WTC11 (cell line): Measurements from ENCODE around the gene ARHGEF39. TPM values are rescaled to one million over a fixed set of nuclear protein-coding genes. Genes with fewer than 3 reads are reported as not detected.

Source experiments
- ATAC-seq: fragments of 200-7000 bp; cut with Tn5 transposase; 2 replicates; pipeline ENCODE4 v1.10.0; 2021; ENCODE audit warnings: mild to moderate bottlenecking, moderate library complexity
- CTCF ChIA-PET: fragments of 300-600 bp; sonication (Branson Sonifier 250); formaldehyde crosslinking; loops from one replicate; lab custom pipeline; 2021; ENCODE audit warnings: antibody characterized with exemption; lab: Charles Lee
- POLR2A ChIA-PET: fragments of 350-600 bp; sonication (Branson Sonifier 250); formaldehyde crosslinking; loops from one replicate; lab custom pipeline; 2021; ENCODE audit warnings: antibody characterized with exemption; lab: Charles Lee
- DNase-seq: peaks from one replicate; pipeline ENCODE4 v3.0.0; 2021; ENCODE audit warnings: low spot score
- H3K27ac Mint-ChIP-seq: 2 replicates; pipeline ENCODE4 v1.8.0; 2021; ENCODE audit warnings: mixed read lengths
- H3K27me3 Mint-ChIP-seq: 2 replicates; pipeline ENCODE4 v1.8.0; 2021; ENCODE audit warnings: low read depth, mild to moderate bottlenecking, moderate library complexity, mixed read lengths
- H3K36me3 Mint-ChIP-seq: 2 replicates; pipeline ENCODE4 v1.8.0; 2021; ENCODE audit warnings: mixed read lengths
- H3K4me1 Mint-ChIP-seq: 2 replicates; pipeline ENCODE4 v1.8.0; 2022; ENCODE audit warnings: mixed read lengths
- H3K4me3 Mint-ChIP-seq: 2 replicates; pipeline ENCODE4 v1.8.0; 2021; ENCODE audit warnings: mild to moderate bottlenecking, moderate library complexity, mixed read lengths
- H3K9me3 Mint-ChIP-seq: 2 replicates; pipeline ENCODE4 v1.8.0; 2021; ENCODE audit warnings: mixed read lengths
- AFF4 ChIP-seq: sonication (generic); formaldehyde crosslinking; IDR thresholded peaks from 2 replicates; pipeline ENCODE4 v1.8.1; 2023; ENCODE audit warnings: mild to moderate bottlenecking, missing genetic modification reagents, borderline replicate concordance
- ERG ChIP-seq: fragments of 250-450 bp; sonication (Bioruptor Pico); IDR thresholded peaks from 2 replicates; pipeline ENCODE4 v1.8.0; 2021; ENCODE audit warnings: mild to moderate bottlenecking
- IRF1 ChIP-seq: sonication (generic); formaldehyde crosslinking; IDR thresholded peaks from 2 replicates; pipeline ENCODE4 v1.8.0; 2023; ENCODE audit warnings: missing genetic modification reagents
- MLX ChIP-seq: sonication (generic); formaldehyde crosslinking; IDR thresholded peaks from 2 replicates; pipeline ENCODE4 v1.8.1; 2023; ENCODE audit warnings: mild to moderate bottlenecking, missing genetic modification reagents, moderate library complexity
- NFATC4 ChIP-seq: fragments of 250-450 bp; sonication (Bioruptor Pico); IDR thresholded peaks from 2 replicates; pipeline ENCODE4 v1.9.0; 2021; ENCODE audit warnings: mild to moderate bottlenecking
- NR1H2 ChIP-seq: sonication (generic); formaldehyde crosslinking; IDR thresholded peaks from 2 replicates; pipeline ENCODE4 v1.9.0; 2021; ENCODE audit warnings: mild to moderate bottlenecking, moderate library complexity, missing genetic modification reagents
- NR2C2 ChIP-seq: sonication (generic); formaldehyde crosslinking; IDR thresholded peaks from 2 replicates; pipeline ENCODE4 v1.8.0; 2022; ENCODE audit warnings: mild to moderate bottlenecking, missing genetic modification reagents
- OVOL2 ChIP-seq: fragments of 250-450 bp; sonication (Bioruptor Pico); IDR thresholded peaks from 2 replicates; pipeline ENCODE4 v1.9.0; 2021; ENCODE audit warnings: mild to moderate bottlenecking, borderline replicate concordance
- RELA ChIP-seq: sonication (generic); formaldehyde crosslinking; IDR thresholded peaks from 2 replicates; pipeline ENCODE4 v1.8.1; 2022; ENCODE audit warnings: missing genetic modification reagents, mild to moderate bottlenecking, borderline replicate concordance
- SMAD3 ChIP-seq: sonication (generic); formaldehyde crosslinking; IDR thresholded peaks from 2 replicates; pipeline ENCODE4 v1.8.0; 2022; ENCODE audit warnings: missing genetic modification reagents, mild to moderate bottlenecking, borderline replicate concordance
- SP1 ChIP-seq: sonication (generic); formaldehyde crosslinking; conservative IDR thresholded peaks from 2 replicates; pipeline ENCODE4 v1.8.1; 2022; ENCODE audit warnings: missing genetic modification reagents
- TEAD1 ChIP-seq: sonication (generic); formaldehyde crosslinking; IDR thresholded peaks from 2 replicates; pipeline ENCODE4 v1.8.0; 2022; ENCODE audit warnings: mild to moderate bottlenecking, missing genetic modification reagents
- TP53 ChIP-seq: sonication (generic); formaldehyde crosslinking; IDR thresholded peaks from 2 replicates; pipeline ENCODE4 v1.8.1; 2023; ENCODE audit warnings: mild to moderate bottlenecking, missing genetic modification reagents
- ZNF138 ChIP-seq: sonication (generic); formaldehyde crosslinking; conservative IDR thresholded peaks from 2 replicates; pipeline ENCODE4 v1.8.1; 2022; ENCODE audit warnings: mild to moderate bottlenecking, moderate library complexity, missing genetic modification reagents
- ZNF219 ChIP-seq: sonication (generic); formaldehyde crosslinking; IDR thresholded peaks from 2 replicates; pipeline ENCODE4 v1.8.0; 2023; ENCODE audit warnings: missing genetic modification reagents, mild to moderate bottlenecking, borderline replicate concordance
- ZNF263 ChIP-seq: sonication (generic); formaldehyde crosslinking; IDR thresholded peaks from 2 replicates; pipeline ENCODE4 v1.8.1; 2022; ENCODE audit warnings: low read depth, mild to moderate bottlenecking, moderate library complexity, missing genetic modification reagents
- total RNA-seq: library from RNA; stranded (reverse); gene quantifications from 3 replicates; pipeline ENCODE4 v1.2.3, GENCODE V29; 2021
- TF ChIP-seq, protein P1 (sequence below): fragments of 250-450 bp; sonication (Bioruptor Pico); IDR thresholded peaks from 2 replicates; pipeline ENCODE4 v1.9.0; 2021; ENCODE audit warnings: mild to moderate bottlenecking
- TF ChIP-seq, protein P2 (sequence below): sonication (generic); formaldehyde crosslinking; IDR thresholded peaks from 2 replicates; pipeline ENCODE4 v1.8.0; 2022; ENCODE audit warnings: mild to moderate bottlenecking, missing genetic modification reagents

Gene ARHGEF39
- total RNA-seq, 1 experiment from 2014 or later = 23.8 TPM

DNA sequence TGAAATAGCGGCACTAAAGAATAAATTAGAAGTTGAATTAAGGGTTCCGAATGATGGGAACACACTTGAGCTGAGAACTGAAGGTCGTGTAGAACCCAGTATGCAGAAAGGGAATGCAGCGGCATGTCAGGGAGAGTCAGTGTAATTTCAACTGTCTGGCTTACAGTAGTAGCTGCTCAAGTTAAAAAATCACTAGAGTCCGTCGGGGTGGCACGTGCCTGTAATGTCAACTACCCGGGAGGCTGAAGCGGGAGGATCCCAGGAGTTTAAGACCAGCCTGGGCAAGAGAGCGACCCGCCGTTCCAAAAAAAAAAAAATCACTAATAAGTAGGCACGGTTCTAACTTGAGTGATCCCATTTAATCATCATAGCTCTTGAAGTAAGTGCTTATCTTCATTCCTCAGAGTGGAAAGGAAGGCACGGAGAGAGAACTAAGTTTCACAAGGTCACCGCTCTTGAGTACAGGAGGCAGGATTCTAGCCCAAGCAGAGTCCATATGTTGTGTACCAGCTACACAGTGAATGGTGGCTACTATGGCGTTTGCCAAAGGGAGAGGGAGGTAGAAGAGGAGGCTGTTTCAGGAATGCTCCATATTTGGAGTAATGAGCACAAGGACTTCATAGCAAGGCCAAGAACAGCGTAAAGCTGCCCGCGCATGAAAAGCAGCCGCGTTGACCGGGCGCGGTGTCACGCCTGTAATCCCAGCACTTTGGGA, 8.0 kb downstream of the ARHGEF39 start (continued):
- TF ChIP-seq, protein P1, sequence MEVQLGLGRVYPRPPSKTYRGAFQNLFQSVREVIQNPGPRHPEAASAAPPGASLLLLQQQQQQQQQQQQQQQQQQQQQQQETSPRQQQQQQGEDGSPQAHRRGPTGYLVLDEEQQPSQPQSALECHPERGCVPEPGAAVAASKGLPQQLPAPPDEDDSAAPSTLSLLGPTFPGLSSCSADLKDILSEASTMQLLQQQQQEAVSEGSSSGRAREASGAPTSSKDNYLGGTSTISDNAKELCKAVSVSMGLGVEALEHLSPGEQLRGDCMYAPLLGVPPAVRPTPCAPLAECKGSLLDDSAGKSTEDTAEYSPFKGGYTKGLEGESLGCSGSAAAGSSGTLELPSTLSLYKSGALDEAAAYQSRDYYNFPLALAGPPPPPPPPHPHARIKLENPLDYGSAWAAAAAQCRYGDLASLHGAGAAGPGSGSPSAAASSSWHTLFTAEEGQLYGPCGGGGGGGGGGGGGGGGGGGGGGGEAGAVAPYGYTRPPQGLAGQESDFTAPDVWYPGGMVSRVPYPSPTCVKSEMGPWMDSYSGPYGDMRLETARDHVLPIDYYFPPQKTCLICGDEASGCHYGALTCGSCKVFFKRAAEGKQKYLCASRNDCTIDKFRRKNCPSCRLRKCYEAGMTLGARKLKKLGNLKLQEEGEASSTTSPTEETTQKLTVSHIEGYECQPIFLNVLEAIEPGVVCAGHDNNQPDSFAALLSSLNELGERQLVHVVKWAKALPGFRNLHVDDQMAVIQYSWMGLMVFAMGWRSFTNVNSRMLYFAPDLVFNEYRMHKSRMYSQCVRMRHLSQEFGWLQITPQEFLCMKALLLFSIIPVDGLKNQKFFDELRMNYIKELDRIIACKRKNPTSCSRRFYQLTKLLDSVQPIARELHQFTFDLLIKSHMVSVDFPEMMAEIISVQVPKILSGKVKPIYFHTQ = no peak

GRCh38 chr9:35656348-35656747, 8.6 kb downstream of the ARHGEF39 start:
- no peak overlapping the region for H3K27ac Mint-ChIP-seq
- ATAC-seq (no peak), DNase-seq (no peak)
- H3K36me3 Mint-ChIP-seq = peaks cover 21% of the 10 kb centered on the region
- ChIA-PET POLR2A (interaction anchor here (6.8 kb wide), 1 partner anchor 34 kb away, joined by 38 read pairs; the partner anchor contains the start of gene TPM2), CTCF (interaction anchor here (0.6 to 10.2 kb wide), 9 partner anchors 9 to 102 kb away, joined by 3 to 127 read pairs (median 6); partner anchors contain the start of genes ARHGEF39, CREB3, TLN1 and TPM2)
- peaks cover 23% of the 10 kb centered on the region for H3K27me3 Mint-ChIP-seq
- peaks cover 24% of the 10 kb centered on the region for H3K4me1 Mint-ChIP-seq
- no peaks in the 10 kb centered on the region for H3K9me3 Mint-ChIP-seq
- H3K4me3 Mint-ChIP-seq = peak overlapping the region; percentile 73
- TF ChIP-seq NR2C2 (CRISPR knock-in tag) (no peak), AFF4 (CRISPR knock-in tag) (no peak), TEAD1 (CRISPR knock-in tag) (no peak)

GRCh38 chr9:35653611-35654010, 11.4 kb downstream of the ARHGEF39 start:
- peak; percentile 0 for DNase-seq
- Mint-ChIP-seq H3K4me1 (peaks cover 38% of the 10 kb centered on the region), H3K9me3 (no peaks in the 10 kb centered on the region), H3K27ac (no peak overlapping the region), H3K36me3 (no peaks in the 10 kb centered on the region), H3K27me3 (peaks cover 23% of the 10 kb centered on the region), H3K4me3 (no peak overlapping the region)
- CTCF ChIA-PET = interaction anchor here (0.6 to 1.1 kb wide), 4 partner anchors 11 to 574 kb away, joined by 3 to 6 read pairs (median 4); partner anchors contain the start of genes ARHGEF39 and FANCG
- ATAC-seq = no peak
- POLR2A ChIA-PET = no interaction called here
- TF ChIP-seq MLX (CRISPR knock-in tag) (no peak), SMAD3 (no peak), IRF1 (no peak), NFATC4 (CRISPR knock-in tag) (no peak), ERG (CRISPR knock-in tag) (no peak), ZNF263 (CRISPR knock-in tag) (no peak), OVOL2 (no peak), TP53 (CRISPR knock-in tag) (no peak), NR1H2 (no peak), RELA (CRISPR knock-in tag) (no peak), ZNF138 (CRISPR knock-in tag) (no peak), SP1 (CRISPR knock-in tag) (no peak), ZNF219 (CRISPR knock-in tag) (no peak), AFF4 (CRISPR knock-in tag) (no peak)
- TF ChIP-seq, protein P2, sequence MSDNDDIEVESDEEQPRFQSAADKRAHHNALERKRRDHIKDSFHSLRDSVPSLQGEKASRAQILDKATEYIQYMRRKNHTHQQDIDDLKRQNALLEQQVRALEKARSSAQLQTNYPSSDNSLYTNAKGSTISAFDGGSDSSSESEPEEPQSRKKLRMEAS (CRISPR knock-in tag) = no peak
